GM12874 (cell line): ENCODE data around the gene MAPRE2.

Source experiments
- TF ChIP-seq, protein P1 (sequence below): IDR thresholded peaks from 2 replicates; pipeline ENCODE4 v1.5.1; 2011; ENCODE audit warnings: low read depth, mild to moderate bottlenecking, control low read depth, low read length, moderate library complexity; ENCODE audit not compliant: insufficient read depth

MAPRE2 gene

DNA sequence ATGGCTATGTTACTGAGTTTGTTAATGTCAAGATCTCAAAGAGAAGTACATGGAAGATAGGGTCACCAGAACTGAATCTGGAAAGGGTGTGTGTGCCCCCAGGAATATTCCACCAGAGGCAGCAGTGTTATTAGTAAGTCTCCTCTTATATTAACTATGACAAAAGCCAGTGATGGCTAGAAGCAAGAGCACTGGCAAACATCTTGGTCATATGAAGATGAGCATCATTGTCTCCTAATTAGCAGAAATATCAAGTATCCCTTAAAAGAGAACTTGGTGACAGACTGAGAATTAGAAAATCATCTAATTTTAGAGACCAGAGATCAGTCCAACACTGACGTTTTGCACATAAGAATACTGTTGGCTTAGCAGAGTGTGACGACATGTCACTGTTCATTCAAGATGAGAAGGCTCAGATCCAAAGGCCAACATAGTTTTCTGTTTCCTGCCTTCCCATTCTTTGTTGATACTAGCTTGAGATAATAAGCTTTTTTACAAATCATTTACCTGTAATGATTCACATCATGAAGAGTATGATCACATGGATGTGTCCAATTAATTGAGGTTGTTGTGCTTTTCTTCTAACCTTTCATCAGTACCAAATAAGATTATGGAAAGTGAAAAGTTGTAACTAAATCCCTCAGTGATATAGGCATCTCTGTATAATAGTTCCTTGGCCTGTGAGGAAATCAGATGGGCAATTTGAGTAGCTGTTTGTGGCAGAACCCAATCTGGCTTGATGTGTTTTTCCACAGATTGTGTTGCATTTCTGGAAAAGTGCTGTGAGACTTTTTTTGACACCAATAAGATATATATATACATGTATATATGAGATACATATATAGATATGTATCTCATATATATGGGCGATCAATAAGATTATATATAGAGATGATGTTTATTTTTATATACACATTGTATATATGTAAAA lies 44.5 kb downstream of the MAPRE2 start:
- TF ChIP-seq, protein P1, sequence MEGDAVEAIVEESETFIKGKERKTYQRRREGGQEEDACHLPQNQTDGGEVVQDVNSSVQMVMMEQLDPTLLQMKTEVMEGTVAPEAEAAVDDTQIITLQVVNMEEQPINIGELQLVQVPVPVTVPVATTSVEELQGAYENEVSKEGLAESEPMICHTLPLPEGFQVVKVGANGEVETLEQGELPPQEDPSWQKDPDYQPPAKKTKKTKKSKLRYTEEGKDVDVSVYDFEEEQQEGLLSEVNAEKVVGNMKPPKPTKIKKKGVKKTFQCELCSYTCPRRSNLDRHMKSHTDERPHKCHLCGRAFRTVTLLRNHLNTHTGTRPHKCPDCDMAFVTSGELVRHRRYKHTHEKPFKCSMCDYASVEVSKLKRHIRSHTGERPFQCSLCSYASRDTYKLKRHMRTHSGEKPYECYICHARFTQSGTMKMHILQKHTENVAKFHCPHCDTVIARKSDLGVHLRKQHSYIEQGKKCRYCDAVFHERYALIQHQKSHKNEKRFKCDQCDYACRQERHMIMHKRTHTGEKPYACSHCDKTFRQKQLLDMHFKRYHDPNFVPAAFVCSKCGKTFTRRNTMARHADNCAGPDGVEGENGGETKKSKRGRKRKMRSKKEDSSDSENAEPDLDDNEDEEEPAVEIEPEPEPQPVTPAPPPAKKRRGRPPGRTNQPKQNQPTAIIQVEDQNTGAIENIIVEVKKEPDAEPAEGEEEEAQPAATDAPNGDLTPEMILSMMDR, result no peak

DNA sequence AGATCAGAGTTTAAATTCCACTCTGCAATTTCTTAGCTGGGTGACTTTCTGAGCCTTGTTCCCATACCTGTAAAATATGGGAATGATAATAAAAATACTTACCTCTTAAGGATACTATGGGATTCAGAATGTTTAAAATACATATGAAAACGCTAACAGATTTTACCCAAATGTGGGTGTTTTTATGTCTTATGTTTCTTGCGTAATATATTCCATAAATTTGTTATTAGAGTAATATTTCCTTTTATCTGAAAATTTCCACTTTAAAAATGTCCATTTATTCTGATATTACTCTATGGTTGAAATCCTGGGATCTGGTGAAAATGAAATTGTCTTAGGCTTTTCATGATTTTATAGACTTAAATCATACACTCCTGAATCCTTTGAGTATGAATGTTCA lies 45.5 kb downstream of the MAPRE2 start:
- TF ChIP-seq, protein P1, result no peak

DNA sequence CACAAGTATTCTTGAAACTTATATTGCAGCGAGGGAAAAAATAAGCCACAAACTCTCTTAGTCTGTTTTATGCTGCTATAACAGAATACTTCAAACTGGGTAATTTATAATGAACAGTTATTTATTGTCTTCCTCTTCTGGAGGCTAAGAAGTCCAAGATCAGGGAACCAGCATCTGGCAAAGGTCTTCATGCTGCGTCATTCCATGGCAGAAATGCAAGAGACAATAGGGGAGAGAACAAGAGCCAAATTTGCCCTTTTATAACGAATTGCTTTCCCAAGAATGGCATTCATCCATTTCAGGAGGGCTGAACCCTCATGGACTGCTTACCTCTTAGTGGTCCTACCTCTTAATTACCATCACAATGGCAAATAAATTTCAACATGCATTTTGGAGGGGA lies 46.5 kb downstream of the MAPRE2 start:
- TF ChIP-seq, protein P1, result no peak

DNA sequence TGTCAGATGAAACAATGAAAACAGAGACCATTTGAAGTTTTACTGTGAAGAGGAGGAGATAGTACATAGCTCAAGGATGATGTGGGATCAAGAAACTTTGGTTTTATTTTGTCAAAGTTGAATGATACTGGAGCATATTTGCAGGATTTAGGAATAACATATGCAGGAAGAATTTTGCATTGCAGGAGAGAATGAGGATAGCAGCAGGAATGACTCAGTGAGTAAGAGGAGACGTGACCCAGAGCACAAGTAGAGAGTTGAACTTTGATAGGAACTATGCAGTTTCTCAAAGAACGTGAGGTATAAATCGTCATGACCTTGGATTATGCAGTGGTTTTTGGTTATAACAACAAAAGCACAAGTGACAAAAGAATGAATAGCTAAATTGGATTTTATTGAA lies 47.7 kb downstream of the MAPRE2 start:
- TF ChIP-seq, protein P1, result no peak

DNA sequence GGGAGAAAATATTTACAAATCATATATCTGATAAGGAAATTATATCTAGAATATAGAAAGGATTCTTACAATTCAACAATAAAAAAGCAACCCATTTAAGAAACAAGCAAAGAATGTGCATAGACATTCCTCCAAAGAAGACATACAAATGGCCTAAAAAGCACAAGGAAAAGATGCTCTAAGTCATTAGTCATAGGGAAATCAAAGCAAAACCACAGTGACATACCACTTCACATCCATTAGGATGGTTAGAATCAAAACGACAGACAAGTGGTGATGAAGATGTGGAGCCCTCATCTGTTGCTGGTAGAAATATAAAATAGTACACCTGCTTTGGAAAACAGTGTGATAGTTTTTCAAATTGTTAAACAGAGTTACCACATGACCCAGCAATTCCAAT lies 48.2 kb downstream of the MAPRE2 start:
- TF ChIP-seq, protein P1, result no peak

DNA sequence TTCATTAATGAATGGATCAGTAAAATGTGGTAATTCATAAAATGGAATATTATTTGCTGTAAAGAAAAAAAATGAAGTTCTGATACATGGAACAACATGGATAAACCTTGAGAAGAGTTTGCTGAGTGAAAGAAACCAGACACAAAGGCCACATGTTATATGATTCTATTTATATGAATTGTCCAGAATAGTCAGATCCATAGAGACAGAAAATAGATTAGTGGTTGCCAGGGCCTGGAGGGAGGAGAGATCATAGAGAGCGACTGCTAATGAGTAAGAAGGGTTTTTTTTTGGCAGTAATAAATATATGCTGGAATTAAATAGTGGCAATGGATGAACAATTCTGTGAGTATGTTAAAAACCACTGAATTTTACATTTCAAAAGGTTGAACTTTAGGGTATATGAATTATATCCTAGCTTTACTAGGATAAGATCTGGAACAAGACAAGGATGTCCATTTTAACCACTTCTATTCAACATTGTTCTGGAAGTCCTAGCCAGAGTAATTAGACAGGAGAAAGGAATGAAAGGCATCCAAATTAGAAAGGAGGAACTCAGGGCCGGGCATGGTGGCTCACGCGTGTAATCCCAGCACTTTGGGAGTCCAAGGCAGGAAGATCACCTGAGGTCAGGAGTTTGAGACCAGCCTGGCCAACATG lies 48.8 kb downstream of the MAPRE2 start:
- TF ChIP-seq, protein P1, result no peak

DNA sequence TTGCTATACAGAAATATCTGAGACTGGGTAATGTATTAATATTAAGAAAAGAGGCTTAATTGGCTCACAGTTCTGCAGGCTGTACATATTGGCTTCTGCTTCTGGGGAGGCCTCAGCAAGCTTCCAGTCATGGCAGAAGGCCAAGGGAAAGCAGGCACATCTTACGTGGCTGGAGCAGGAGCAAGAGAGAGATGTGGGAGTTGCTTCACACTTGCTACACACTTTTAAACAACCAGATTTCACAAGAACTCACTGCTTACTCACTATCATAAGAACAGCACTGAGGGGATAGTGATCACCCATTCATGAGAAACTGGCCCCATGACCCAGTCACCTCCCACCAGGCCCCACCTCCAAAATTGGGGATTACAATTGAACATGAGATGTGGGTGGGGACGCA lies 50.6 kb downstream of the MAPRE2 start:
- TF ChIP-seq, protein P1, result no peak
